ENCODE measurements around the gene ARPC4.

DNA sequence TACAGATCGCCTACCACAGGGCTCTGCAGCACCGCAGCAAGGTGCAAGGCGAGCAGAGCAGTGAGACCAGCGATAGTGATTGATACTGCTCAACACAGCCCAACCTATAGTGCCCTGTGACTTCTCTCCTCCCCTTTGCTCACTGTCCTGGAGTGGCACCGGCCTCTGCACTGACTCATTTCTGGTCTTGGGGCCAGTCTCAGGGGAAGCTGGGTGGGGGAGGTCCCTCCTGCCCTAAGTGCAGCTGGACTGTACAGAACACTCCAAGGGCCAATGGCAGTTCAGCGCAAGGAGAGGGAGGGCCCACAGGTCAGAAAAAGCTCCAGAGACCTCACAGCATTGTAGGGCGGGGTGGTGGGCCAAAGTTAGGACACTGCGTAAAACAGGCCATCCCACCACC lies 45.6 kb upstream of the ARPC4 start:
- TF ChIP-seq, protein P1, sequence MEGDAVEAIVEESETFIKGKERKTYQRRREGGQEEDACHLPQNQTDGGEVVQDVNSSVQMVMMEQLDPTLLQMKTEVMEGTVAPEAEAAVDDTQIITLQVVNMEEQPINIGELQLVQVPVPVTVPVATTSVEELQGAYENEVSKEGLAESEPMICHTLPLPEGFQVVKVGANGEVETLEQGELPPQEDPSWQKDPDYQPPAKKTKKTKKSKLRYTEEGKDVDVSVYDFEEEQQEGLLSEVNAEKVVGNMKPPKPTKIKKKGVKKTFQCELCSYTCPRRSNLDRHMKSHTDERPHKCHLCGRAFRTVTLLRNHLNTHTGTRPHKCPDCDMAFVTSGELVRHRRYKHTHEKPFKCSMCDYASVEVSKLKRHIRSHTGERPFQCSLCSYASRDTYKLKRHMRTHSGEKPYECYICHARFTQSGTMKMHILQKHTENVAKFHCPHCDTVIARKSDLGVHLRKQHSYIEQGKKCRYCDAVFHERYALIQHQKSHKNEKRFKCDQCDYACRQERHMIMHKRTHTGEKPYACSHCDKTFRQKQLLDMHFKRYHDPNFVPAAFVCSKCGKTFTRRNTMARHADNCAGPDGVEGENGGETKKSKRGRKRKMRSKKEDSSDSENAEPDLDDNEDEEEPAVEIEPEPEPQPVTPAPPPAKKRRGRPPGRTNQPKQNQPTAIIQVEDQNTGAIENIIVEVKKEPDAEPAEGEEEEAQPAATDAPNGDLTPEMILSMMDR (IDR thresholded peaks at IDR 0.05), result no peak
- no peak for TF ChIP-seq POLR2A (IDR thresholded peaks at IDR 0.05; ENCODE audit: low read depth)

Measured in esophagus muscularis mucosa (tissue), 3 donors.